ENCODE data around the gene IFRD2. TPM values are rescaled to one million over a fixed set of nuclear protein-coding genes. Genes with fewer than 3 reads are reported as not detected.

Gene IFRD2
- total and polyA plus RNA-seq, 2 of the 13 experiments (the other 11 are each of a cell fraction or from before 2014, with no cell fraction given), result 32.8 to 96.1 TPM

DNA sequence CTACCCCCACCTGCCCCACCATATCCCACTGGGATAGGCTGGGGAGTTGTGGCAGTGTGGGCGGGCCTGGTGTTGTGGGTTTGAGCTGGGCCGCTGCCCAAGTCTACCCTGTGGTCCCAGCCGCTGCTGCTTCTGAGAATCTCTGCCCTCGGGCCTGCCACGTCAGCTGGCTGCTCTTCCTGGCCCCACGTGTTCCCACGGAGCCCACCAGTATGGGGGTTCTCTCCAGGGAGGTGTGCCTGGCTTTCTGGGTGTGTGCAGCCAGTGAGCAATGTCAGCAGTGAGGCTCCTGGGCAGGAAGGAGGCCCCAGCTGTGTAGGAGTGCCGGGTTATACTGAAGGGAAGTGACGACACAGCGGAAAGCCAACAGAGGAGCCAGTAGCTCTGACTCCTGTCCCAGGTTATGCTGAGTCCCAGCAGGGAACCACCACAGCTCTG lies 45.7 kb downstream of the IFRD2 start (continued):
- TF ChIP-seq, protein P1, sequence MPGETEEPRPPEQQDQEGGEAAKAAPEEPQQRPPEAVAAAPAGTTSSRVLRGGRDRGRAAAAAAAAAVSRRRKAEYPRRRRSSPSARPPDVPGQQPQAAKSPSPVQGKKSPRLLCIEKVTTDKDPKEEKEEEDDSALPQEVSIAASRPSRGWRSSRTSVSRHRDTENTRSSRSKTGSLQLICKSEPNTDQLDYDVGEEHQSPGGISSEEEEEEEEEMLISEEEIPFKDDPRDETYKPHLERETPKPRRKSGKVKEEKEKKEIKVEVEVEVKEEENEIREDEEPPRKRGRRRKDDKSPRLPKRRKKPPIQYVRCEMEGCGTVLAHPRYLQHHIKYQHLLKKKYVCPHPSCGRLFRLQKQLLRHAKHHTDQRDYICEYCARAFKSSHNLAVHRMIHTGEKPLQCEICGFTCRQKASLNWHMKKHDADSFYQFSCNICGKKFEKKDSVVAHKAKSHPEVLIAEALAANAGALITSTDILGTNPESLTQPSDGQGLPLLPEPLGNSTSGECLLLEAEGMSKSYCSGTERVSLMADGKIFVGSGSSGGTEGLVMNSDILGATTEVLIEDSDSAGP (CRISPR knock-in tag; IDR thresholded peaks at IDR 0.05; ENCODE audit: borderline replicate concordance), result 0 out of 2 replicates have a peak, but pooled peaks have one; percentile 14
- TF ChIP-seq, protein P2, sequence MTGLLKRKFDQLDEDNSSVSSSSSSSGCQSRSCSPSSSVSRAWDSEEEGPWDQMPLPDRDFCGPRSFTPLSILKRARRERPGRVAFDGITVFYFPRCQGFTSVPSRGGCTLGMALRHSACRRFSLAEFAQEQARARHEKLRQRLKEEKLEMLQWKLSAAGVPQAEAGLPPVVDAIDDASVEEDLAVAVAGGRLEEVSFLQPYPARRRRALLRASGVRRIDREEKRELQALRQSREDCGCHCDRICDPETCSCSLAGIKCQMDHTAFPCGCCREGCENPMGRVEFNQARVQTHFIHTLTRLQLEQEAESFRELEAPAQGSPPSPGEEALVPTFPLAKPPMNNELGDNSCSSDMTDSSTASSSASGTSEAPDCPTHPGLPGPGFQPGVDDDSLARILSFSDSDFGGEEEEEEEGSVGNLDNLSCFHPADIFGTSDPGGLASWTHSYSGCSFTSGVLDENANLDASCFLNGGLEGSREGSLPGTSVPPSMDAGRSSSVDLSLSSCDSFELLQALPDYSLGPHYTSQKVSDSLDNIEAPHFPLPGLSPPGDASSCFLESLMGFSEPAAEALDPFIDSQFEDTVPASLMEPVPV (CRISPR knock-in tag; IDR thresholded peaks at IDR 0.05), result 0 out of 2 replicates have a peak, but pooled peaks have one; percentile 4
- 0 out of 2 replicates have a peak, but pooled peaks have one; percentile 76 for TF ChIP-seq MTF2 (CRISPR knock-in tag; IDR thresholded peaks at IDR 0.05; ENCODE audit: borderline replicate concordance)
- TF ChIP-seq KDM5A (IDR thresholded peaks at IDR 0.05; ENCODE audit: borderline replicate concordance, low read length), result no peak
- TF ChIP-seq HOXA3 (CRISPR knock-in tag; IDR thresholded peaks at IDR 0.05), result no peak; the same call in 1 of the 2 replicates
- no peak for TF ChIP-seq ZC3H4 (CRISPR knock-in tag; IDR thresholded peaks at IDR 0.05; ENCODE audit: borderline replicate concordance)
- peak; percentile 35; the same call in 1 of the 2 replicates for TF ChIP-seq MAFF (IDR thresholded peaks at IDR 0.05; ENCODE audit: low read depth, low read length)

DNA sequence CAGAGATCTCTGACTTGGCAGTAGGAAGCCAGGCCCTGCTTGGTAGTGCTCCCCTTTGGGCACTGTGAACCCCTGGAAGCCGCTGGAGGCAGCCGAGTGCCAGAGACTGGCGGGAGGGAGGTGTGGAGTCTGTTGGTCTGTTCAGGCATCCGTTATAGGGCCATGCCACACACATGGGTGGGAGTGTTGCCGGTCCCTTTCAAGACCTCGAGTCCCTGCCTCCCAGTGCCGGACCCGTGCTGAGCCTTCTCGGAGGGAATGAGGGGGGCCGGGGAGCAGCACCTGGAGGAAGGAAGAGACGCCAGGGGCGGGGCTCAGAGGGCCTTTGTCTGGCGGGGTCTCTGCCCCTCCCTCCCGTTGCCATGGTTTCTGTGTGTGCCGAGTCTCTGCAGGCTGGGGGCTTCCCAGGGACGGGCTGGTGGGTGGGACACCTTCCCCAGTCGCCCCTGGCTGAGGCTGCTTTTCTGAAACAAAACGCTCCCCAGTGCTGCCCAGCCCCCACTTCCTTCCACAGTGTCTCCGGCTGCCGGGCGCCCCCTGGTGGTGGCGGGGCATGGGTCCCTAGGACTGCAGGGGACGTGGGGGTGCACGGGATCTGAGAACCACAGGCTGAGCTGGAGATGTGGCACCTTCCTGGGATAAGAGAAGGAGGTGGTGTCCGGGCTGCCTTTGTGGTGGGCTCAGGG lies 46.3 kb downstream of the IFRD2 start:
- Histone ChIP-seq H2AFZ (ENCODE audit: low read length) (no peak overlapping the region), H4K20me1 (ENCODE audit: insufficient read depth, low read length) (no peaks in the 10 kb centered on the region), H3K36me3 (replicated peaks in 1 of 2; ENCODE audit: control insufficient read depth in 1 of 2, insufficient read depth in 2 of 2, low read length in 2 of 2) (peaks cover 0 to 7% of the 10 kb centered on the region in 2 experiments; a peak in 1 of 5 replicates), H3K27ac (ENCODE audit: extremely low read length, insufficient read depth, low read length) (peak overlapping the region; percentile 43), H3K79me2 (ENCODE audit: insufficient read depth, low read length) (peaks cover 28% of the 10 kb centered on the region), H3K9ac (ENCODE audit: insufficient read depth, low read depth, low read length) (peak overlapping the region; percentile 53), H3K4me2 (ENCODE audit: low read depth, low read length) (peak overlapping the region; percentile 71), H3K4me1 (ENCODE audit: insufficient read depth, low read length) (peaks cover 20% of the 10 kb centered on the region), H3K4me3 (replicated peaks in 1 of 3; ENCODE audit: insufficient read depth in 1 of 3, low read depth in 2 of 3, low read length in 3 of 3) (peak overlapping the region; percentile 18 to 67 (median 51); a peak in 5 of 6 replicates), H3K27me3 (ENCODE audit: control insufficient read depth in 1 of 2, insufficient read depth in 2 of 2, low read length in 2 of 2) (no peaks in the 10 kb centered on the region), H3K9me3 (ENCODE audit: low read length) (no peaks in the 10 kb centered on the region)
- no TSS peak for BruUV-seq (replicated peaks)
- ChIA-PET POLR2A (interaction anchor here (0.8 to 1.6 kb wide), 6 partner anchors 10 to 82 kb away, joined by 3 to 14 read pairs (median 4); partner anchors contain the start of genes GNAI2, IFRD2 and TUSC2), CTCF (ENCODE audit: low intra/inter-chr PET ratio, low total read pairs) (interaction anchor here (1.3 to 2.5 kb wide), 5 partner anchors 11 to 54 kb away, joined by 4 to 29 read pairs (median 7); no protein-coding TSS in a partner anchor)
- intact Hi-C loops (cut with micrococcal nuclease; ENCODE audit: unreplicated experiment) (loop anchor here (1.0 kb wide), 1 partner anchor 19 kb away; no protein-coding TSS in a partner anchor), in situ Hi-C loops (cut with HindIII; ENCODE audit: extremely low pct_ligation_motif_present, low pct_unique_long_range_greater_than_20kb) (no loop called here)
- 19% methylated on average over 5 of the region's 25 CpGs for WGBS (ENCODE audit: low lambda C conversion rate)
- FAIRE-seq, result peak; percentile 23
- peak; percentile 91 for ATAC-seq
- no peak for DNase-seq (ENCODE audit: low spot score)
- no peak for TF ChIP-seq BRD4 (CRISPR knock-in tag; IDR thresholded peaks at IDR 0.05)

All from HepG2 (cell line).